Smooth muscle cell of bladder (primary cell): ENCODE data around the gene CAMKK1. TPM values are rescaled to one million over a fixed set of nuclear protein-coding genes. Genes with fewer than 3 reads are reported as not detected.

Experiments
- total RNA-seq: library from RNA; depleted of rRNA; stranded (reverse); fragments of >200 nt; gene quantifications from 2 replicates; pipeline ENCODE4 v1.2.3, GENCODE V29; 2014

CAMKK1 gene
- 3.0 and 5.1 TPM in 2 replicates for total RNA-seq

GRCh38 chr17:3893003-3893719 is at the start of gene CAMKK1:
TSS of gene CAMKK1 (minus strand) at chr17:3893053. CDS start at chr17:3885687, 7,366 bp downstream.

GRCh38 chr17:3915995-3916696 is 23.3 kb upstream of the CAMKK1 start, which contains the start of gene P2RX1:
TSS of gene P2RX1 (minus strand) at chr17:3916465. CDS start at chr17:3916225, 240 bp downstream.

DNA sequence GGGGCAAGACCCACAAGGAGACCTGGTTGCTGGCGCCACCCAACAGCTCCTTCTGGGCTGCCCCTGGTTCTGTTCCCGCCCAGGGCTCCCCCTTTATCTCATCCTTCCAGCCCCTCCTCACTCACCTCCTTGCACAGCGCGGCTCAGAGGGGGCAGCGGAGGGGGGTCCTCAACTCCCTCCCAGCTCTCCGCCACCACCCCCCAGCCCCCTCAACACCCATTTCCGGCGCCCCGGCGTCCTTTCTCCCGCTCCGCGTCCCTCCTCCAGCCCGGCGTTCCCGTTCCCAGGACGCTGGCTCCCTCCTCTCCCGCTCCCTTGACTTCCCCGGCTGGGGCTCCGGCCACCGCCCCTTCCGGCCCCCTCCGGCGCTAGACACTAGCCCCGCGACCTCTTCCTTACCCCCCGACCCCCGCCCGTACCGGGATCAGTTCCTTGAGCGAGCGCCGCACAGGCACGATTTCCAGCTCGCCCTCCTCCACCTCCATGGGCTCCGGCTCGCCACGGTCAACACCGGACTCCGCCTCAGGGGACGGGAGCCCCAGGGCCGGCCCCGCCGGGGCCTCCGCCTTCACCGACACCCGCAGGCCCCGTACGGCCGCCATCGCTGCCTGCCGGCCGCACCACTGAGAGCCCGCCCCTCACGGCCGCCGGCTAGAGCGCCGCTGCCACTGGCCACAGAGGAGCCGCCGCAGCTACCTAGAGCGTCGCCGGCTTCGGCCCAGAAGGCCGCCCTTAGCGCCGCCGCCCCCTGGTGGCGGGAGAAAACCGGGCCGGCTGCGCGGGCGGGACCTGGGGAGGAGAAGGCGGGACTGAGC is 47.0 kb downstream of the CAMKK1 start, which contains the start of gene NCBP3:
Gene NCBP3 (minus strand): TSS at position 626 of the 816 bp plus-strand sequence. CDS start 23 bp downstream, at position 603.

Other genes starting within 250 kb of the CAMKK1 start
- 124 and 168 TPM in 2 replicates for gene TAX1BP3, start 224.5 kb downstream of the CAMKK1 start, total RNA-seq
- 11.8 and 15.1 TPM in 2 replicates for gene EMC6, start 224.2 kb downstream of the CAMKK1 start, total RNA-seq
- 0.71 and 1.2 TPM in 2 replicates for gene P2RX5, start 196.9 kb downstream of the CAMKK1 start, total RNA-seq
- 0.71 and 0.83 TPM in 2 replicates for gene HASPIN, start 169.2 kb downstream of the CAMKK1 start, total RNA-seq
- gene ITGAE, start 91.9 kb downstream of the CAMKK1 start, total RNA-seq, result 18.4 and 23.2 TPM in 2 replicates
- gene NCBP3, start 46.8 kb downstream of the CAMKK1 start, total RNA-seq, result 19.7 and 19.9 TPM in 2 replicates
- 0.57 and 1.2 TPM in 2 replicates for gene P2RX1, start 23.4 kb upstream of the CAMKK1 start, total RNA-seq
- gene ATP2A3, start 71.4 kb upstream of the CAMKK1 start, total RNA-seq, result 1.9 and 2.6 TPM in 2 replicates
- 18.2 and 25.3 TPM in 2 replicates for gene ZZEF1, start 250.0 kb upstream of the CAMKK1 start, total RNA-seq